Amygdala (tissue), 56 donors: ENCODE data around the gene SORCS2.
"Not testable (repeated sequence)": the region's sequence is repeated elsewhere in the genome, so short reads cannot be mapped to it uniquely, and the experiment has no call there.

Experiments
- DNase-seq, 56 donors: peaks; one replicate each; lab custom pipeline; 2025; lab: John Stamatoyannopoulos, UW

SORCS2 gene

DNA sequence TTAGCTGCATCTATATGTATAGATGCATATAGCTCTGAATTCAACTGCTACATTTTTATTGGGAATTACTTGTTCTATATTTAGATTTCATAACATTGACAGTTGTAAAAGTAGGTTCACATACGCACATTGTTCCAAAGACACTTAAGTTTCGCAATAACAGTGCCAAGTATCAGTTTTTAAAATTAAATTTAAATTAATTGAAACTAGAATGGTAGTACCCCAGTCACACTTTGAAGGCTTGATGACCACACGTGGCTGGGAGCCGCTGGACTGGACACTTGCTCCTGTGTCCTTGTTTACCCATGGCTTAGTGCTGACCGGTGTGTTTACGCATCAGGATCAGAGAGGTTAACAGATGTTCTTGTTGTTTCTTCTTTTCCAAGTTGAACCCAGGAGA, 383.1 kb downstream of the SORCS2 start:
- DNase-seq = no peak

- not testable (repeated sequence) for DNase-seq
These were observed 385.2 kb downstream of the SORCS2 start for GRCh38 chr4:7577361-7578039.

- no peak for DNase-seq
These were observed 389.1 kb downstream of the SORCS2 start for GRCh38 chr4:7581477-7581876.

GRCh38 chr4:7582313-7583097, 390.2 kb downstream of the SORCS2 start:
- no peak for DNase-seq

GRCh38 chr4:7584098-7584497, 391.8 kb downstream of the SORCS2 start:
- no peak for DNase-seq

- DNase-seq = no peak
These were observed 392.3 kb downstream of the SORCS2 start for GRCh38 chr4:7584606-7585159.

GRCh38 chr4:7585768-7586167, 393.4 kb downstream of the SORCS2 start:
- no peak for DNase-seq

- no peak for DNase-seq
These were observed 395.4 kb downstream of the SORCS2 start for GRCh38 chr4:7587433-7588405.

DNA sequence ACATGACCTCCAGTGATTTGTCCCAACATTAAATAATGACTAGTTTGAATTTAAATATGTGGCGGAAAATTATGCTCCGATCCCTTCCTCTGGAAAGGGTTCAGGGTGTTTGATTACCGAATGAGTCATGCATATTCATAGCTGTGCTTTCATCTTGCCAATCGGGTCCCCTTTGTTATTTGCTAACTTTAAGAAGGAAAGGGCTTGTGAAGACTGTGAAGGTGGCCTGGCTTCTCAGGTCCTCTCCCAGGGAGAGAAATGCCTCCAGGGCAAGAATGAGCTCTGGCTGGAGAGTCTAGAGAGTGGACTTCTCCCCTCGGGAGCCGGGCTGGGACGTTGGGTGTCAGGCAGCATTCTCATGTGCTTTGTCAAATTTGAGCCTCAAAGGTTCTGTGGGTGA, 397.9 kb downstream of the SORCS2 start:
- DNase-seq = no peak

- no peak for DNase-seq
These were observed 398.6 kb downstream of the SORCS2 start for GRCh38 chr4:7590899-7591298.

DNA sequence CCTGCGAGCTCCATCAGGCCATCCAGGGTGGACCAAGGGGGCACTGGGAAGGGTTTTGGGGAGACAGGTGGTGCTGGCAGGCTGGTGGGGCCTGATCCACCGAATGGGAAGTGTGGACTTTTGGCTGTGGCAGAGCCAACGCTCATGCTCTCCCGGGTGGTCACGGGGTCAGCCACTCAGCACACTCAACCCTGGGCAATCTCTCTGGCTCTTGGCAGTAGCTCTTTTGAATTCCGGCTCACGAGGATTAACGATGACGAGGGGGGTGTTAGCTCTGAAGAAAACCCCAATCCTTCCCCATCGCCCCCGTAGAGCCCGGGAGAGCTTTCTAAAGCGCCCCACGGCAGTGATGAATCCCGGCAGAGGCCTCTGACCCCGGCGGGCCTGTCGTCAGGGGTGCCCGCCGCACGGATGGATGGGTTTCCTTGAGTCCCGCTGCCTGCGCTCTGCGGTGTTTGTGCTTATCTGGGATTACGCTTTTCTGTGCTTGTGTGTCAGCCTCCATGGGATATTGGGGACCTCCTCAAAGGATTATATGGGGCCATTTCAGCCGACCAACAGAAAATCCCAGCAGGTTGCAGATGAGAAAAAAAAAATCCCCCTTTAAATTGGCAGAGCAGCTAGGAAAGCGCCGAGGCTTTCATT, 399.2 kb downstream of the SORCS2 start:
- peak in 17 of 56 donors; percentile 11 to 66 (median 19) for DNase-seq

GRCh38 chr4:7593646-7594412, 401.5 kb downstream of the SORCS2 start:
- no peak for DNase-seq

DNA sequence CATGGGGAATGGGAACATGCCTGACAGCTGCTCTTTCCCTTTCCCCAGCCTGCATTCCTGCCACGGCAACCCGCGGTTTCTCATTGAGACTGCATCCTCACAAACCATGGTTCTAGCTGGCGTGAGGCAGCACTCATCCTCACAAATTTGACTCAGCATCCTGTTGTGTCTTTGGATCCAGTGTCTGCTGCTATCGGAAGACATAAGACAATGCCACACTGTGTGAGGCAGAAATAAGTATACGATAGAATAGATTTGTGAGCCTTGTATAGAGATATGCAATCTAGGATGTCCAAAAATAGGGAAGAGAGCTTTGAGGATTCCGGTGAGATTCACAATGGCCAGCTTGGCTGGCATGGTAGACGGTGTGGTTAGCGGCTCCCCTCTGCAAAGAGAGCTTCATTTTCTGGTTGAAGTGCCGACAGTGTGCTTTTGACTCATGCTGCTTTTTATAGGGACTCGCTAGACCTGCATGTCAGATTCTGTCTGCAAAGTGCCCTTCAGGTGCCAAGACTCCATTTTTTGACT, 403.7 kb downstream of the SORCS2 start:
- no peak for DNase-seq

GRCh38 chr4:7596918-7597606, 404.7 kb downstream of the SORCS2 start:
- DNase-seq = no peak

DNA sequence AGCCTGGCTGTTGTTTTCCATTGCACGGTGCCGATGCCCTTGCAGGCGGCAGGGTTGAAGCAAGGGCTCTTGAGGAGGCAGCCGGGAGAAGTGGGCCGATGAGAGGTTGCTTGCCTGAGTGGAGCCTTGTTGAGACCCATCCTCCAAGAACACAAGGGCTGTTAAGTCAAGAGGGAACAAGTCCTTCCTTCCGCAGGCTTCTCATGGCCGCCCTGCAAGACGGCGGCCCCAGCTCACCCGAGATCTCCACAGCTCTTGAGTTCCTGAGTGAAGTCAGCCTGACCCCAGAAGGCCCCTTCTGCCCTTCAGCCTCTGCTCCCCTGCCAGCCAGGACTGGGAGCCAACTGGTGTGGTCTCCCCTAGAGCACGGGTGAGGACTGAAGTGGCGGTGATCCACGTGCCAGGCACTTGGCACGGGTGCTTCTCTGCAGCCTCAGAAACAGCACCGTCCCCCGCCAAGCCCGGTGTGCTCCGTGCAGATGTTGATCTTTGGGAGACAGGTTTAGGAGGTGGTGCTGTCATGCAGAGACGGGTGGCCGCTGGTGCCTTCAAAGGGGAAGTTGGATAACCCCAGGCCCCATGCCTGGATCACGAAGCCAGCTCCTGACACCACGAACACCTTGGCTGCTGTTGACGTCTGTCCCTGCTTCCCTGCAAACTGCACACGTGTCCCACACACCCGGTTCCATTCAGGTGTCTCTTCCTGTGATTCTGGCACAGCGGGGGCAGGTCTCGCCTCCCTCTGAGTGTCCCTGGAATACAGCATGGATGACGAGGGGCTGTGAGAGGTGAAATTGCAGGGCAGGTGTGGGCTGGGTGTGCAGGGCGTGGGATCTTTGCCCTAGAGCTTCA, 406.8 kb downstream of the SORCS2 start:
- no peak for DNase-seq

- DNase-seq = no peak
These were observed 407.9 kb downstream of the SORCS2 start for GRCh38 chr4:7600247-7600646.

DNA sequence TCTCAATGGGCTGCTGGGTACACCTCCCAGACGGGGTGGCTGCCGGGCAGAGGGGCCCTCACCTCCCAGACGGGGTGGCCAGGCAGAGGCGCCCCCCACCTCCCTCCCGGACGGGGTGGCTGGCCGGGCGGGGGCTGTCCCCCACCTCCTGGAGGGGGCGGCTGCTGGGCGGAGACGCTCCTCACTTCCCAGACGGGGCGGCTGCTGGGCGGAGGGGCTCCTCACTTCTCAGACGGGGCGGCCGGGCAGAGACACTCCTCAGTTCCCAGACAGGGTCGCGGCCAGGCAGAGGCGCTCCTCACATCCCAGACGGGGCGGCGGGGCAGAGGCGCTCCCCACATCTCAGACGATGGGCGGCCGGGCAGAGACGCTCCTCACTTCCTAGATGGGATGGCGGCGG, 409.8 kb downstream of the SORCS2 start:
- DNase-seq = not testable (repeated sequence)
